CD4-positive, CD25-positive, alpha-beta regulatory T cell (primary cell): ENCODE data around the gene DGKG. TPM values are rescaled to one million over a fixed set of nuclear protein-coding genes. Genes with fewer than 3 reads are reported as not detected.

Experiments used
- ATAC-seq, 2 donors: fragments of 150-1000 bp; cut with Tn5 transposase; one replicate each; pipeline ENCODE4 v1.10.0; 2021; ENCODE audit warnings: low read depth in 2 of 2, moderate number of reproducible peaks in 2 of 2, moderate library complexity in 1 of 2
- DNase-seq, 3 donors: peaks; one replicate each; pipeline versions ENCODE4 v3.0.0 to v3.0.0-alpha.2; 2012 to 2022; ENCODE audit warnings: mixed read lengths in 1 of 3
- H3K27ac ChIP-seq: one replicate; pipeline ENCODE4 v1.7.0; 2013; ENCODE audit warnings: mild to moderate bottlenecking, low read length; ENCODE audit not compliant: insufficient read depth, poor library complexity, severe bottlenecking
- H3K27me3 ChIP-seq: one replicate; pipeline ENCODE4 v1.7.0; 2013; ENCODE audit warnings: low read length; ENCODE audit not compliant: control insufficient read depth, insufficient read depth
- H3K36me3 ChIP-seq: one replicate; pipeline ENCODE4 v1.7.0; 2013; ENCODE audit warnings: mild to moderate bottlenecking, low read length, moderate library complexity; ENCODE audit not compliant: control insufficient read depth, insufficient read depth
- H3K4me1 ChIP-seq: 2 replicates; pipeline ENCODE4 v1.7.0; 2013; ENCODE audit warnings: mild to moderate bottlenecking, low read length; ENCODE audit not compliant: insufficient read depth, control insufficient read depth, poor library complexity, severe bottlenecking
- H3K4me3 ChIP-seq: one replicate; pipeline ENCODE4 v1.7.0; 2013; ENCODE audit warnings: low read depth, mild to moderate bottlenecking, low read length, moderate library complexity
- H3K9me3 ChIP-seq, 2 experiments: 1 replicate in 1 of 2; 2 replicates in 1 of 2; pipeline ENCODE4 v1.7.0; 2013; ENCODE audit warnings: low read length in 2 of 2, mild to moderate bottlenecking in 1 of 2, moderate library complexity in 1 of 2; ENCODE audit not compliant: control insufficient read depth in 2 of 2
- H3K27ac Mint-ChIP-seq, 3 donors: one replicate each; pipeline ENCODE4 v1.8.0; 2020 to 2022; ENCODE audit warnings: mild to moderate bottlenecking in 3 of 3, mixed read lengths in 3 of 3, moderate library complexity in 2 of 3
- H3K27me3 Mint-ChIP-seq: one replicate; pipeline ENCODE4 v1.8.0; 2022; ENCODE audit warnings: mild to moderate bottlenecking, mixed read lengths
- H3K36me3 Mint-ChIP-seq: one replicate; pipeline ENCODE4 v1.8.0; 2020; ENCODE audit warnings: mixed read lengths
- H3K4me1 Mint-ChIP-seq, 4 donors: one replicate each; pipeline ENCODE4 v1.8.0; 2020 to 2022; ENCODE audit warnings: mixed read lengths in 4 of 4, mild to moderate bottlenecking in 1 of 4
- H3K4me3 Mint-ChIP-seq, 4 donors: one replicate each; pipeline ENCODE4 v1.8.0; 2020 to 2022; ENCODE audit warnings: mild to moderate bottlenecking in 4 of 4, mixed read lengths in 4 of 4, moderate library complexity in 3 of 4
- H3K9me3 Mint-ChIP-seq, 7 donors: one replicate each; pipeline ENCODE4 v1.8.0; 2020 to 2022; ENCODE audit warnings: mixed read lengths in 7 of 7, mild to moderate bottlenecking in 3 of 7, moderate library complexity in 2 of 7
- polyA plus RNA-seq, 4 donors: library from polyadenylated mRNA; unstranded; fragments of 300-500 nt; fragmentation: Illumina TruSeq; gene quantifications; one replicate each; pipeline ENCODE4 v1.2.3, GENCODE V29; 2021
- total RNA-seq: library from RNA; stranded (reverse); gene quantifications from one replicate; pipeline ENCODE4 v1.2.3, GENCODE V29; 2022

DGKG gene
- total and polyA plus RNA-seq, 5 donors from 2014 or later: 0.81 TPM; not detected in 4

- Mint-ChIP-seq H3K4me3 (no peak overlapping the region), H3K4me1 (no peaks in the 10 kb centered on the region)
- ATAC-seq: no peak
Measured at GRCh38 chr3:186169379-186169778, 192.7 kb downstream of the DGKG start.

GRCh38 chr3:186168976-186169375 is 193.1 kb downstream of the DGKG start:
- H3K27me3 ChIP-seq: peaks cover 11% of the 10 kb centered on the region
- H3K4me3 Mint-ChIP-seq: no peak overlapping the region
- ATAC-seq: no peak
- no peak for DNase-seq
- H3K4me3 ChIP-seq: no peak overlapping the region
- no peaks in the 10 kb centered on the region for H3K4me1 Mint-ChIP-seq
- H3K9me3 Mint-ChIP-seq: no peaks in the 10 kb centered on the region
- no peak overlapping the region for H3K27ac Mint-ChIP-seq
- H3K27ac ChIP-seq: no peak overlapping the region
- H3K36me3 Mint-ChIP-seq: no peaks in the 10 kb centered on the region
- no peaks in the 10 kb centered on the region for H3K9me3 ChIP-seq
- no peaks in the 10 kb centered on the region for H3K36me3 ChIP-seq
- peaks cover 10% of the 10 kb centered on the region for H3K27me3 Mint-ChIP-seq
- no peaks in the 10 kb centered on the region for H3K4me1 ChIP-seq

More at GRCh38 chr3:186169379-186169778, 192.7 kb downstream of the DGKG start:
- Histone ChIP-seq H3K4me1 (no peaks in the 10 kb centered on the region), H3K9me3 (no peaks in the 10 kb centered on the region), H3K27me3 (peaks cover 11% of the 10 kb centered on the region), H3K36me3 (no peaks in the 10 kb centered on the region), H3K27ac (no peak overlapping the region), H3K4me3 (no peak overlapping the region)
- no peak for DNase-seq
- no peak overlapping the region for H3K27ac Mint-ChIP-seq
- peaks cover 6% of the 10 kb centered on the region for H3K27me3 Mint-ChIP-seq
- no peaks in the 10 kb centered on the region for H3K36me3 Mint-ChIP-seq
- no peaks in the 10 kb centered on the region for H3K9me3 Mint-ChIP-seq

- H3K27me3 ChIP-seq: peaks cover 11% of the 10 kb centered on the region
- peaks cover 18% of the 10 kb centered on the region for H3K27me3 Mint-ChIP-seq
- no peak for ATAC-seq
- no peak overlapping the region for H3K27ac Mint-ChIP-seq
- H3K4me1 Mint-ChIP-seq: no peaks in the 10 kb centered on the region
- no peaks in the 10 kb centered on the region for H3K36me3 ChIP-seq
- H3K4me3 ChIP-seq: no peak overlapping the region
- DNase-seq: no peak
- no peak overlapping the region for H3K4me3 Mint-ChIP-seq
- no peak overlapping the region for H3K27ac ChIP-seq
- no peaks in the 10 kb centered on the region for H3K9me3 ChIP-seq
- no peaks in the 10 kb centered on the region for H3K36me3 Mint-ChIP-seq
- H3K9me3 Mint-ChIP-seq: no peaks in the 10 kb centered on the region
- H3K4me1 ChIP-seq: no peaks in the 10 kb centered on the region
Measured at GRCh38 chr3:186167646-186168395, 194.2 kb downstream of the DGKG start.

GRCh38 chr3:186166491-186167288 is 195.3 kb downstream of the DGKG start:
- no peaks in the 10 kb centered on the region for H3K36me3 ChIP-seq
- peaks cover 11% of the 10 kb centered on the region for H3K27me3 ChIP-seq
- no peaks in the 10 kb centered on the region for H3K4me1 ChIP-seq
- no peaks in the 10 kb centered on the region for H3K9me3 Mint-ChIP-seq
- peaks cover 18% of the 10 kb centered on the region for H3K27me3 Mint-ChIP-seq
- no peak for ATAC-seq
- H3K4me1 Mint-ChIP-seq: no peaks in the 10 kb centered on the region
- no peaks in the 10 kb centered on the region for H3K9me3 ChIP-seq
- H3K4me3 ChIP-seq: no peak overlapping the region
- no peak overlapping the region for H3K27ac ChIP-seq
- H3K4me3 Mint-ChIP-seq: no peak overlapping the region
- H3K27ac Mint-ChIP-seq: no peak overlapping the region
- DNase-seq: no peak
- H3K36me3 Mint-ChIP-seq: no peaks in the 10 kb centered on the region

GRCh38 chr3:186166036-186166435 is 196.0 kb downstream of the DGKG start:
- Mint-ChIP-seq H3K4me3 (no peak overlapping the region), H3K9me3 (no peaks in the 10 kb centered on the region), H3K27ac (no peak overlapping the region), H3K27me3 (peaks cover 18% of the 10 kb centered on the region), H3K4me1 (no peaks in the 10 kb centered on the region), H3K36me3 (no peaks in the 10 kb centered on the region)
- DNase-seq (no peak), ATAC-seq (no peak)
- H3K27ac ChIP-seq: no peak overlapping the region
- no peaks in the 10 kb centered on the region for H3K9me3 ChIP-seq
- no peaks in the 10 kb centered on the region for H3K4me1 ChIP-seq
- no peak overlapping the region for H3K4me3 ChIP-seq
- H3K36me3 ChIP-seq: no peaks in the 10 kb centered on the region
- H3K27me3 ChIP-seq: peaks cover 11% of the 10 kb centered on the region

GRCh38 chr3:186165331-186165730 is 196.7 kb downstream of the DGKG start:
- ATAC-seq (no peak), DNase-seq (no peak)
- H3K4me1 Mint-ChIP-seq: no peaks in the 10 kb centered on the region
- Histone ChIP-seq H3K4me3 (no peak overlapping the region), H3K9me3 (no peaks in the 10 kb centered on the region), H3K27ac (no peak overlapping the region), H3K4me1 (no peaks in the 10 kb centered on the region), H3K27me3 (peaks cover 14% of the 10 kb centered on the region), H3K36me3 (no peaks in the 10 kb centered on the region)
- no peaks in the 10 kb centered on the region for H3K9me3 Mint-ChIP-seq
- H3K27ac Mint-ChIP-seq: no peak overlapping the region
- no peaks in the 10 kb centered on the region for H3K36me3 Mint-ChIP-seq
- no peak overlapping the region for H3K4me3 Mint-ChIP-seq
- H3K27me3 Mint-ChIP-seq: peaks cover 20% of the 10 kb centered on the region

- DNase-seq (no peak), ATAC-seq (no peak)
- H3K9me3 ChIP-seq: no peaks in the 10 kb centered on the region
- Mint-ChIP-seq H3K9me3 (no peaks in the 10 kb centered on the region), H3K27me3 (peaks cover 27% of the 10 kb centered on the region), H3K36me3 (no peaks in the 10 kb centered on the region), H3K4me1 (no peaks in the 10 kb centered on the region), H3K4me3 (no peak overlapping the region), H3K27ac (no peak overlapping the region)
- peaks cover 14% of the 10 kb centered on the region for H3K27me3 ChIP-seq
- H3K4me1 ChIP-seq: no peaks in the 10 kb centered on the region
- H3K4me3 ChIP-seq: no peak overlapping the region
- H3K27ac ChIP-seq: no peak overlapping the region
- no peaks in the 10 kb centered on the region for H3K36me3 ChIP-seq
Measured at GRCh38 chr3:186164696-186165095, 197.3 kb downstream of the DGKG start.
